Measurements from ENCODE around the gene CCER1.
"Not testable (repeated sequence)": the region's sequence is repeated elsewhere in the genome, so short reads cannot be mapped to it uniquely, and the experiment has no call there.

The CCER1 gene

GRCh38 chr12:90954921-90955320 is at the start of gene CCER1:
CCER1 (minus strand) TSS chr12:90955176; CDS start chr12:90954742, 434 bp downstream.
- DNase-seq = no peak

GRCh38 chr12:91003737-91004136 is 48.8 kb upstream of the CCER1 start:
- no peak for DNase-seq

- no peak for DNase-seq
Measured at GRCh38 chr12:91001306-91001705, 46.3 kb upstream of the CCER1 start.

- DNase-seq = no peak
Measured at GRCh38 chr12:90999966-91000365, 45.0 kb upstream of the CCER1 start.

- DNase-seq = no peak
Measured at GRCh38 chr12:90999527-90999926, 44.6 kb upstream of the CCER1 start.

- no peak for DNase-seq
Measured at GRCh38 chr12:90995010-90995409, 40.0 kb upstream of the CCER1 start.

- no peak for DNase-seq
Measured at GRCh38 chr12:90991952-90992465, 37.0 kb upstream of the CCER1 start.

- DNase-seq = no peak
Measured at GRCh38 chr12:90990611-90991010, 35.6 kb upstream of the CCER1 start.

GRCh38 chr12:90989686-90990111 is 34.7 kb upstream of the CCER1 start:
- DNase-seq = no peak

GRCh38 chr12:90987520-90987919 is 32.5 kb upstream of the CCER1 start:
- no peak for DNase-seq

- DNase-seq = no peak
Measured at GRCh38 chr12:90987101-90987500, 32.1 kb upstream of the CCER1 start.

- DNase-seq = not testable (repeated sequence)
Measured at GRCh38 chr12:90985331-90985730, 30.4 kb upstream of the CCER1 start.

- DNase-seq = no peak
Measured at GRCh38 chr12:90984114-90984513, 29.1 kb upstream of the CCER1 start.

- no peak for DNase-seq
Measured at GRCh38 chr12:90982170-90982569, 27.2 kb upstream of the CCER1 start.

GRCh38 chr12:90979951-90980350 is 25.0 kb upstream of the CCER1 start:
- DNase-seq = no peak

- DNase-seq = no peak
Measured at GRCh38 chr12:90979019-90979418, 24.0 kb upstream of the CCER1 start.

- DNase-seq = no peak
Measured at GRCh38 chr12:90978117-90978770, 23.3 kb upstream of the CCER1 start.

GRCh38 chr12:90977224-90977623 is 22.2 kb upstream of the CCER1 start:
- no peak for DNase-seq

GRCh38 chr12:90974286-90974685 is 19.3 kb upstream of the CCER1 start:
- DNase-seq = no peak

GRCh38 chr12:90972226-90972625 is 17.2 kb upstream of the CCER1 start:
- no peak for DNase-seq

- no peak for DNase-seq
Measured at GRCh38 chr12:90970911-90971310, 15.9 kb upstream of the CCER1 start.

GRCh38 chr12:90970471-90970870 is 15.5 kb upstream of the CCER1 start:
- DNase-seq = no peak

GRCh38 chr12:90969851-90970250 is 14.9 kb upstream of the CCER1 start:
- no peak for DNase-seq

- DNase-seq = no peak
Measured at GRCh38 chr12:90969346-90969745, 14.4 kb upstream of the CCER1 start.

Data from hypothalamus (tissue), 51 donors.